NCI-H345 treated with DMSO at 0.1 percent for 48 hours (cell line): ENCODE results near the gene MUS81.
"Not testable (repeated sequence)": the region's sequence is repeated elsewhere in the genome, so short reads cannot be mapped to it uniquely, and the experiment has no call there.

Experiments used
- DNase-seq: peaks from one replicate; lab custom pipeline; 2025; ENCODE audit not compliant: unreplicated experiment; lab: John Stamatoyannopoulos, UW

MUS81 gene

GRCh38 chr11:65844231-65844872, 15.9 kb upstream of the MUS81 start:
- DNase-seq, result no peak

DNA sequence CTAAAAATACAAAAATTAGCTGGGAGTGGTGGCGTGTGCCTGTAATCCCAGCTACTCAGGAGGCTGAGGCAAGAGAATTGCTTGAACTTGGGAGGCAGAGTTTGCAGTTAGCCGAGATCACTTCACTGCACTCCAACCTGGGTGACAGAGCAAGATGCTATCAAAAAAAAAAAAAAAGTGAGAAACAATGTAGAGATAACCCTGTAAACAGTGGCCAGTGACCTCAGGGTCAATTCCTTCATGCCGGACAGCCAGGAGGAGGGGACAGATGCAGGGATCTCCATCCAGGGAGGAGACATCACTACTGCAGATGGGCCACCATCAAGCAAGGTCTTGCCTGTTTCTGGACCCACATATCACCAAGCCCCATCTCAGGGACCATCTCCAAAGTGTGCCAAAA, 12.5 kb upstream of the MUS81 start:
- DNase-seq, result no peak

DNA sequence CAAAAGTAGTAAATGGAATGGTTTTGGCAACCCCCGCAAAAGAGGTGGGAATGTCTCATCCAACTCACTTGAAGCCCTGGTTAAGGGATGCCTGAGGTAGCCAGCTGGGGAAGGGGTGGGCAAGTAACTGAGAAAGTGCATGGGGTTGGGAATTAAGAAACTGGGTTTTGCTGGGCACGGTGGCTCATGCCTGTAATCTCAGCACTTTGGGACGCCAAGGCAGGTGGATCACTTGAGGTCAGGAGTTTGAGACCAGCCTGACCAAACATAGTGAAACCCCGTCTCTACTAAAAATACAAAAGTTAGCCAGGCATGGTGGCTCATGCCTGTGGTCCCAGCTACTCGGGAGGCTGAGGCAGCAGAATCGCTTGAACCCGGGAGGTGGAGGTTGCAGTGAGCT, 11.5 kb upstream of the MUS81 start:
- not testable (repeated sequence) for DNase-seq

GRCh38 chr11:65849366-65849765, 10.9 kb upstream of the MUS81 start:
- no peak for DNase-seq

DNA sequence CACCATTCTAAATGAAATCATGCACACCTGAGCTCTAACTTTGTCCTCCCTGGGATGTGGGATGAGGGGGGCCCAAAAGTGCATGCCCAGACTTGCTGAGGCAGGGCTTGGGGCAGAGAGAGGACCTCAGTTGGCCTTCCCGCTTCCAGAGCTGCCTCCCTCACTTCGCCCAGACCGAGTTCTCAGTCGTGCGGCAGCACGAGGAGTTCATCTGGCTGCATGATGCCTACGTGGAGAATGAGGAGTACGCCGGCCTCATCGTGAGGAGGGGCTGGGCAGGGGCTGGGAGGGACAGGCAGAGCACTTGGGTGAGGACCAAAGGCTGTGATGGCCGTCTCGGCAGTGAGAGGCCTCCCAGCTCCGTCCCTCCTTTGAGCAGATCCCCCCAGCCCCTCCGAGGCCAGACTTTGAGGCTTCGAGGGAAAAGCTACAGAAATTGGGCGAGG, 10.4 kb upstream of the MUS81 start:
- no peak for DNase-seq

- no peak for DNase-seq
Measured at GRCh38 chr11:65850217-65851082, 9.8 kb upstream of the MUS81 start.

DNA sequence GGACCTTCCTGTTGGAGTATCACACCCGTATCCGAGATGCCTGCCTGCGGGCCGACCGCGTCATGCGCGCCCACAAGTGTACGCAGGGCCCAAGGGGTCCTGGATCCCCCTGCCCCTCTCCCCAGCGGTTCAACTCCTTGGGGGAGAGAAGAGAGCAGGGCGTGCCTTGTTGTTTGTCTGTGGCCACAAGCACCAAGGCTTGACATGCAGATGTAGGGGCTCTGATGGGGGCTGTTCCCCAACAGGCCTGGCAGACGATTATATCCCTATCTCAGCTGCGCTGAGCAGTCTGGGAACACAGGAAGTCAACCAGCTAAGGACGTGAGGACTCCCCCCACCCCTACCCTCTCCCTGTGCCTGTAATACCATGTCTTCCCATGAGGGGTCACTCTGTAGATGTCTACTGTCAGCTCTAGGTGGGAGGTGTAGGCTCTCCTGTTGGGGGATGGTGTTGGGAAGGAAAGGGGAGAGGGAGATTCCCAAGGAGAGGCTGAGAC, 9.1 kb upstream of the MUS81 start:
- DNase-seq, result no peak

- no peak for DNase-seq
Measured at GRCh38 chr11:65851811-65852507, 8.3 kb upstream of the MUS81 start.

GRCh38 chr11:65852508-65853245, 7.6 kb upstream of the MUS81 start:
- no peak for DNase-seq

- DNase-seq, result no peak
Measured at GRCh38 chr11:65853246-65853979, 6.8 kb upstream of the MUS81 start.

- DNase-seq, result no peak
Measured at GRCh38 chr11:65854161-65854592, 6.1 kb upstream of the MUS81 start.

- no peak for DNase-seq
Measured at GRCh38 chr11:65854852-65855837, 5.1 kb upstream of the MUS81 start.

- no peak for DNase-seq
Measured at GRCh38 chr11:65855927-65856363, 4.3 kb upstream of the MUS81 start.

GRCh38 chr11:65856689-65857499, 3.3 kb upstream of the MUS81 start:
- DNase-seq, result peak; percentile 61

DNA sequence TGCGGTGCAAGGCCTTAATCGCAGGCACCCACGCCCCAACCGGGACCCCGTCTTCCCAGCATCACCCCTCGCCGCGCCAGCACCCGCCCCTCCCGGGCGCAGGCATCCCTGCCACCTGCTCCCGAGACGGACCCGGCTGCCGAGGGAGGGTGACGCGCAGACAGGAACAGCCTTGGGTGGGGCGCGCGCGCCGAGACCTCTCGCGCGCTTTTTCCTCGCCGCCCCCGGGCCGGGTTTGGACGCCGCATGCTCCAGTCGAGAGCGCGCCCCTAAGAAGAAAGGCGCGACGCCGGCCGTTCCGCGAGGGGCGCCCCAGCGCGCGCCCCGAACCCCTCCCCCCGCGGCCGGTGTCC, 2.8 kb upstream of the MUS81 start:
- peak; percentile 11 for DNase-seq

DNA sequence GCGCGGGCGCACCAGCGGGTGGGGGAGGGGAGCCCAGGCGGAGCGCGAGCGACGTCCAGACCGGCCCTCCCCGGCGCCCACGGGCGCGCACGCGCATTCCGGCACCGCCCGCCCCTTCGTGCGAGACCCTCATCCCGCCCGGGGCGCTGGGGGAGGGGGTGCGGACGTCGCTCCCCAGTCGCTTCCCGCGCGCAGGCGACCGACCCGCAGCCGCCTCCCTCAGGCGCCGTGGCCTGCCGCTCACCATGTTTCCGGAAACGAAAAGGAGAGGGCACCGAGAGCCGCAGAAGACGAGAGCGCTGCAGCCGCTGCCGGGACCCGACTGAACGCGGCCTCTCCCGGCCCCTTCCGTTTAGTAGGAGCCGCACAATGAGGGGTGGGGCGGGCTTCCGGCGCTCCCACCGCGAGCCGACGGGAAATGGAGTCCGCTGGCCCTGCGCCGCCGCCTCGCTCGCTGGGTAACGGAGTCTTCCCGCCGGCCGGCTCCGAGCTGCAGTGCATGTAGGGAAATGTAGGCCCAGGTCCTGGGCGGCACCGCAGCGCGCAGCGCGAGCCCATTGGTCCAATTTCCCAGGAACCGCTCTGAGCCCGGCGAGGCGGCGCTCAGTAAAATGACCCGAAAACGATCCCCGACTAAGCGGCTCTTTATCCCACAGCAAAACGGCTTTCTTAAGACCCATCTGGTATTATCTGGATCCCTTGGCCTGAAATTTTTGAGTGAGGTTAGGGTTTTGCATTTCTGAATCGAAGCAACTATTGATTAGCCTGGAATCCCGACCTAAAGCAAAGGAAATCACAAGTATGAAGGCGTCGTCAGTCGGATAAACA, 2.2 kb upstream of the MUS81 start, which contains the start of gene CFL1:
Gene CFL1 (minus strand): TSS at position 328 of the 828 bp plus-strand sequence. CDS start 81 bp downstream, at position 247.
- DNase-seq, result peak; percentile 97

DNA sequence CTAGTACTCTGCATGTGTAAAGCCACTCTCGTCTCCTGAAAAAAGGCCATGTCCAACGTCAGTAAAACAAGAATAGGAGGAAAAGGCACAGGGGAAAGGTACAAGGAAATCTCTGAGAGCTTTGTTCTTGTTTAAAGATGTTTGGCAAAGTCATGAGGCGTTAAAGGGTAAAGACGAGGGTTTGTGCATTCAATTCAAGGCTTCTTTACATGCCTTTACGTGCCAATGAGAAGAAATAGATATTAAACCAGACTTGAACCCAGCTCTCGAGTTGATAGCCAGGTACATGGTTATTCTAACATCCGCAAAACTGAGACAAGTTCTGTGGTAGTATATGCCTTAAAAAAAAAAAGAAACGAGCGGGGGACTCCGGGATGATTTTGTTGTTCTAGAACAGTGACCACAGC, 1.5 kb upstream of the MUS81 start:
- peak; percentile 51 for DNase-seq
